NCI-H2196 treated with DMSO at 0.1 percent for 48 hours (cell line): ENCODE results near the gene CCNL2.
A peak's percentile ranks its signal among the peaks of the same experiment; 100 is the strongest.
"Not testable (repeated sequence)": the region's sequence is repeated elsewhere in the genome, so short reads cannot be mapped to it uniquely, and the experiment has no call there.

Source experiments
- DNase-seq: peaks from one replicate; lab custom pipeline; 2025; ENCODE audit not compliant: unreplicated experiment; lab: John Stamatoyannopoulos, UW

CCNL2 gene

GRCh38 chr1:1400576-1401456, 1.7 kb upstream of the CCNL2 start:
- no peak for DNase-seq

- no peak for DNase-seq
Measured at GRCh38 chr1:1399872-1400575, 889 bp upstream of the CCNL2 start.

GRCh38 chr1:1398677-1399186, 403 bp downstream of the CCNL2 start:
- DNase-seq, result no peak

GRCh38 chr1:1397839-1398523, 1.2 kb downstream of the CCNL2 start:
- DNase-seq, result no peak

- no peak for DNase-seq
Measured at GRCh38 chr1:1395166-1395565, 4.0 kb downstream of the CCNL2 start.

- DNase-seq, result no peak
Measured at GRCh38 chr1:1394116-1394515, 5.0 kb downstream of the CCNL2 start.

- DNase-seq, result no peak
Measured at GRCh38 chr1:1393428-1393827, 5.7 kb downstream of the CCNL2 start.

- DNase-seq, result no peak
Measured at GRCh38 chr1:1393014-1393413, 6.1 kb downstream of the CCNL2 start.

GRCh38 chr1:1391225-1391624, 7.9 kb downstream of the CCNL2 start:
- no peak for DNase-seq

GRCh38 chr1:1390675-1391074, 8.5 kb downstream of the CCNL2 start:
- DNase-seq, result no peak

GRCh38 chr1:1388078-1388472, 11.1 kb downstream of the CCNL2 start:
- DNase-seq, result no peak

GRCh38 chr1:1387098-1388077, 11.7 kb downstream of the CCNL2 start:
- no peak for DNase-seq

- DNase-seq, result no peak
Measured at GRCh38 chr1:1385931-1386330, 13.2 kb downstream of the CCNL2 start.

- not testable (repeated sequence) for DNase-seq
Measured at GRCh38 chr1:1385339-1385738, 13.8 kb downstream of the CCNL2 start.

GRCh38 chr1:1381294-1381693, 17.8 kb downstream of the CCNL2 start:
- DNase-seq, result no peak

GRCh38 chr1:1380860-1381259, 18.3 kb downstream of the CCNL2 start:
- DNase-seq, result no peak

- DNase-seq, result no peak
Measured at GRCh38 chr1:1377540-1378205, 21.5 kb downstream of the CCNL2 start.

GRCh38 chr1:1376551-1377226, 22.4 kb downstream of the CCNL2 start:
- DNase-seq, result no peak

GRCh38 chr1:1374929-1375662, 24.0 kb downstream of the CCNL2 start, which contains the start of gene AURKAIP1:
Gene AURKAIP1 (minus strand): TSS chr1:1375207. CDS start chr1:1374756, 451 bp downstream.
- DNase-seq, result peak; percentile 96
